CD1c-positive myeloid dendritic cell (primary cell): ENCODE measurements around the gene CEP70.
"Not testable (repeated sequence)": the region's sequence is repeated elsewhere in the genome, so short reads cannot be mapped to it uniquely, and the experiment has no call there.

Experiments used
- DNase-seq: peaks from one replicate; pipeline ENCODE4 v3.0.0-alpha.2; 2016; ENCODE audit errors: extremely low spot score

Gene CEP70

GRCh38 chr3:138511945-138512344 is 82.1 kb downstream of the CEP70 start:
- DNase-seq = no peak

- DNase-seq = no peak
These were observed 84.5 kb downstream of the CEP70 start for GRCh38 chr3:138509586-138509985.

GRCh38 chr3:138507524-138507923 is 86.5 kb downstream of the CEP70 start:
- DNase-seq = no peak

- no peak for DNase-seq
These were observed 95.1 kb downstream of the CEP70 start for GRCh38 chr3:138498991-138499390.

GRCh38 chr3:138497851-138498250 is 96.2 kb downstream of the CEP70 start:
- DNase-seq = no peak

- no peak for DNase-seq
These were observed 97.0 kb downstream of the CEP70 start for GRCh38 chr3:138497021-138497420.

GRCh38 chr3:138496436-138496835 is 97.6 kb downstream of the CEP70 start:
- no peak for DNase-seq

GRCh38 chr3:138495638-138496037 is 98.4 kb downstream of the CEP70 start:
- not testable (repeated sequence) for DNase-seq

- no peak for DNase-seq
These were observed 99.5 kb downstream of the CEP70 start for GRCh38 chr3:138494607-138494929.

- DNase-seq = peak; percentile 6
These were observed 100.1 kb downstream of the CEP70 start for GRCh38 chr3:138493804-138494606.

GRCh38 chr3:138492980-138493675 is 100.9 kb downstream of the CEP70 start:
- no peak for DNase-seq

- no peak for DNase-seq
These were observed 102.1 kb downstream of the CEP70 start for GRCh38 chr3:138491971-138492370.

GRCh38 chr3:138486580-138486979 is 107.5 kb downstream of the CEP70 start:
- not testable (repeated sequence) for DNase-seq

- DNase-seq = not testable (repeated sequence)
These were observed 109.4 kb downstream of the CEP70 start for GRCh38 chr3:138484672-138485071.

- peak; percentile 49 for DNase-seq
These were observed 114.6 kb downstream of the CEP70 start for GRCh38 chr3:138479438-138479863.

- DNase-seq = no peak
These were observed 116.3 kb downstream of the CEP70 start for GRCh38 chr3:138477801-138478200.

- DNase-seq = no peak
These were observed 116.9 kb downstream of the CEP70 start for GRCh38 chr3:138477120-138477519.

- no peak for DNase-seq
These were observed 117.5 kb downstream of the CEP70 start for GRCh38 chr3:138476526-138476925.

- DNase-seq = no peak
These were observed 119.9 kb downstream of the CEP70 start for GRCh38 chr3:138474163-138474562.

GRCh38 chr3:138473391-138473790 is 120.7 kb downstream of the CEP70 start:
- no peak for DNase-seq

- no peak for DNase-seq
These were observed 121.8 kb downstream of the CEP70 start for GRCh38 chr3:138472141-138472825.

GRCh38 chr3:138471481-138471880 is 122.6 kb downstream of the CEP70 start:
- DNase-seq = no peak

- no peak for DNase-seq
These were observed 123.4 kb downstream of the CEP70 start for GRCh38 chr3:138470687-138471086.
